Measurements from ENCODE around the gene ATP9B. TPM values are rescaled to one million over a fixed set of nuclear protein-coding genes. Genes with fewer than 3 reads are reported as not detected.

The ATP9B gene
- total RNA-seq, 1 experiment from 2014 or later: 17.8 TPM

- CTCF ChIA-PET: no interaction called here
- H3K4me2 ChIP-seq (ENCODE audit: low read length): no peak overlapping the region
- no peaks in the 10 kb centered on the region for H4K20me1 ChIP-seq (ENCODE audit: insufficient read depth)
- BruUV-seq (replicated peaks): no TSS peak
- no peaks in the 10 kb centered on the region for H3K9me2 ChIP-seq (ENCODE audit: insufficient read depth)
- ATAC-seq: no peak
- TF ChIP-seq CEBPB (IDR thresholded peaks at IDR 0.05; ENCODE audit: low read depth): no peak
- TF ChIP-seq EZH2phosphoT487 (IDR thresholded peaks at IDR 0.05; ENCODE audit: borderline replicate concordance): no peak
- TF ChIP-seq ZNF274 (IDR thresholded peaks at IDR 0.05; ENCODE audit: low read depth, low read length): no peak
- no peak for TF ChIP-seq YY1 (IDR thresholded peaks at IDR 0.05; ENCODE audit: extremely low read depth, insufficient replicate concordance, low read depth, low read length)
- TF ChIP-seq, protein P1, sequence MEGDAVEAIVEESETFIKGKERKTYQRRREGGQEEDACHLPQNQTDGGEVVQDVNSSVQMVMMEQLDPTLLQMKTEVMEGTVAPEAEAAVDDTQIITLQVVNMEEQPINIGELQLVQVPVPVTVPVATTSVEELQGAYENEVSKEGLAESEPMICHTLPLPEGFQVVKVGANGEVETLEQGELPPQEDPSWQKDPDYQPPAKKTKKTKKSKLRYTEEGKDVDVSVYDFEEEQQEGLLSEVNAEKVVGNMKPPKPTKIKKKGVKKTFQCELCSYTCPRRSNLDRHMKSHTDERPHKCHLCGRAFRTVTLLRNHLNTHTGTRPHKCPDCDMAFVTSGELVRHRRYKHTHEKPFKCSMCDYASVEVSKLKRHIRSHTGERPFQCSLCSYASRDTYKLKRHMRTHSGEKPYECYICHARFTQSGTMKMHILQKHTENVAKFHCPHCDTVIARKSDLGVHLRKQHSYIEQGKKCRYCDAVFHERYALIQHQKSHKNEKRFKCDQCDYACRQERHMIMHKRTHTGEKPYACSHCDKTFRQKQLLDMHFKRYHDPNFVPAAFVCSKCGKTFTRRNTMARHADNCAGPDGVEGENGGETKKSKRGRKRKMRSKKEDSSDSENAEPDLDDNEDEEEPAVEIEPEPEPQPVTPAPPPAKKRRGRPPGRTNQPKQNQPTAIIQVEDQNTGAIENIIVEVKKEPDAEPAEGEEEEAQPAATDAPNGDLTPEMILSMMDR (IDR thresholded peaks at IDR 0.05 in 2 of 3, conservative IDR thresholded peaks at IDR 0.05 in 1 of 3; ENCODE audit: borderline replicate concordance in 1 of 3, insufficient read depth in 1 of 3, low read depth in 2 of 3, low read length in 2 of 3): no peak
- TF ChIP-seq, protein P2, sequence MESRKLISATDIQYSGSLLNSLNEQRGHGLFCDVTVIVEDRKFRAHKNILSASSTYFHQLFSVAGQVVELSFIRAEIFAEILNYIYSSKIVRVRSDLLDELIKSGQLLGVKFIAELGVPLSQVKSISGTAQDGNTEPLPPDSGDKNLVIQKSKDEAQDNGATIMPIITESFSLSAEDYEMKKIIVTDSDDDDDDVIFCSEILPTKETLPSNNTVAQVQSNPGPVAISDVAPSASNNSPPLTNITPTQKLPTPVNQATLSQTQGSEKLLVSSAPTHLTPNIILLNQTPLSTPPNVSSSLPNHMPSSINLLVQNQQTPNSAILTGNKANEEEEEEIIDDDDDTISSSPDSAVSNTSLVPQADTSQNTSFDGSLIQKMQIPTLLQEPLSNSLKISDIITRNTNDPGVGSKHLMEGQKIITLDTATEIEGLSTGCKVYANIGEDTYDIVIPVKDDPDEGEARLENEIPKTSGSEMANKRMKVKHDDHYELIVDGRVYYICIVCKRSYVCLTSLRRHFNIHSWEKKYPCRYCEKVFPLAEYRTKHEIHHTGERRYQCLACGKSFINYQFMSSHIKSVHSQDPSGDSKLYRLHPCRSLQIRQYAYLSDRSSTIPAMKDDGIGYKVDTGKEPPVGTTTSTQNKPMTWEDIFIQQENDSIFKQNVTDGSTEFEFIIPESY (IDR thresholded peaks at IDR 0.05; ENCODE audit: extremely low read depth, insufficient replicate concordance, low read length): no peak
- H3K4me3 ChIP-seq (replicated peaks in 1 of 2; ENCODE audit: low read depth in 1 of 2, low read length in 2 of 2): no peak overlapping the region
- POLR2A ChIA-PET: no interaction called here
- no peak overlapping the region for H3K27ac ChIP-seq (ENCODE audit: low read depth, low read length)
- H2AFZ ChIP-seq (ENCODE audit: low read depth, low read length, poor library complexity, severe bottlenecking): no peak overlapping the region
- no peaks in the 10 kb centered on the region for H3K9me3 ChIP-seq (ENCODE audit: control insufficient read depth in 1 of 2, insufficient read depth in 1 of 2, low read depth in 1 of 2, low read length in 2 of 2)
- peaks cover 5 to 11% of the 10 kb centered on the region in 2 experiments; a peak in 3 of 4 replicates for H3K4me1 ChIP-seq (ENCODE audit: control insufficient read depth in 1 of 2, insufficient read depth in 2 of 2, low read length in 2 of 2)
- no peaks in the 10 kb centered on the region; a peak in 1 of 4 replicates for H3K36me3 ChIP-seq (ENCODE audit: control insufficient read depth in 1 of 2, insufficient read depth in 2 of 2, low read length in 2 of 2)
- no peak overlapping the region for H3K9ac ChIP-seq (ENCODE audit: low read length)
- intact Hi-C loops (cut with micrococcal nuclease): no loop called here
- H3K79me2 ChIP-seq (ENCODE audit: insufficient read depth, low read length): peaks cover 53% of the 10 kb centered on the region
- H3K27me3 ChIP-seq (ENCODE audit: insufficient read depth, low read length): no peaks in the 10 kb centered on the region
- DNase-seq (ENCODE audit: low read depth, low spot score): no peak
- RAD21 ChIA-PET (ENCODE audit: low non-redundant PET in 1 of 2, low total read pairs in 2 of 2, uncharacterized antibody in 2 of 2, unreplicated experiment in 2 of 2): no interaction called here
These were observed 336.8 kb downstream of the ATP9B start for GRCh38 chr18:79405781-79406575.

Measured in HCT116 (cell line).